Measurements from ENCODE around the gene BAHCC1.

- no peak for TF ChIP-seq POLR2A (IDR thresholded peaks at IDR 0.05; ENCODE audit: low read depth, low read length)
- no peak for TF ChIP-seq TAF1 (IDR thresholded peaks at IDR 0.05; ENCODE audit: borderline replicate concordance, low read depth, low read length)
- no peak for TF ChIP-seq POLR2AphosphoS5 (IDR thresholded peaks at IDR 0.05; ENCODE audit: low read depth, low read length)
Measured at GRCh38 chr17:81479175-81480071, 84.2 kb downstream of the BAHCC1 start.

Measured in GM12892 (cell line).